Measurements from ENCODE around the gene ATPAF1. TPM values are rescaled to one million over a fixed set of nuclear protein-coding genes. Genes with fewer than 3 reads are reported as not detected.
A peak's percentile ranks its signal among the peaks of the same experiment; 100 is the strongest.

Gene ATPAF1
- total RNA-seq, 4 donors from 2014 or later = 20.6 to 91.5 (median 71.4) TPM

GRCh38 chr1:46690931-46691421 lies 22.8 kb upstream of the ATPAF1 start:
- no peak for DNase-seq
- peaks cover 0 to 25% (median 11%) of the 10 kb centered on the region in 4 donors for H3K36me3 ChIP-seq
- intact Hi-C loops (cut with DNase I; ENCODE audit: low total_unique reads) = no loop called here

GRCh38 chr1:46689897-46690296 lies 21.7 kb upstream of the ATPAF1 start:
- Histone ChIP-seq H3K36me3 (peaks cover 0 to 25% (median 5%) of the 10 kb centered on the region in 4 donors), H3K4me1 (peaks cover 15 to 71% (median 32%) of the 10 kb centered on the region in 4 donors)
- no peak for DNase-seq

More at GRCh38 chr1:46690931-46691421, 22.8 kb upstream of the ATPAF1 start:
- Histone ChIP-seq H3K4me3 (no peak overlapping the region), H3K4me1 (peaks cover 15 to 66% (median 31%) of the 10 kb centered on the region in 4 donors), H3K27me3 (no peaks in the 10 kb centered on the region), H3K27ac (no peak overlapping the region), H3K9me3 (no peaks in the 10 kb centered on the region)
- in situ Hi-C loops (cut with MboI; ENCODE audit: low pct_ligation_motif_present in 1 of 4, low pct_unique_long_range_greater_than_20kb in 1 of 4, low sequenced_read_pairs in 3 of 4) = no loop called here
- no peak for TF ChIP-seq POLR2AphosphoS5 (IDR thresholded peaks at IDR 0.05)
- no peak for TF ChIP-seq EP300 (IDR thresholded peaks at IDR 0.05; ENCODE audit: low read depth)
- TF ChIP-seq CTCF (IDR thresholded peaks at IDR 0.05) = no peak
- TF ChIP-seq POLR2A (IDR thresholded peaks at IDR 0.05) = no peak
- 71 to 90% methylated on average over 1 to 2 of the region's 2 CpGs for WGBS, 2 donors (ENCODE audit: low coverage in 1 of 2)

GRCh38 chr1:46689356-46689755 lies 21.2 kb upstream of the ATPAF1 start:
- Histone ChIP-seq H3K9me3 (no peaks in the 10 kb centered on the region), H3K27me3 (no peaks in the 10 kb centered on the region), H3K27ac (no peak overlapping the region), H3K4me3 (no peak overlapping the region), H3K36me3 (peaks cover 0 to 29% (median 7%) of the 10 kb centered on the region in 4 donors), H3K4me1 (peaks cover 15 to 71% (median 32%) of the 10 kb centered on the region in 4 donors)
- in situ Hi-C loops (cut with MboI; ENCODE audit: low pct_ligation_motif_present in 1 of 4, low pct_unique_long_range_greater_than_20kb in 1 of 4, low sequenced_read_pairs in 3 of 4) (no loop called here), intact Hi-C loops (cut with DNase I; ENCODE audit: low total_unique reads) (no loop called here)
- 40 to 67% methylated on average over 1 to 2 of the region's 2 CpGs for WGBS, 2 donors (ENCODE audit: low coverage in 1 of 2)
- TF ChIP-seq POLR2AphosphoS5 (IDR thresholded peaks at IDR 0.05) (no peak), CTCF (IDR thresholded peaks at IDR 0.05) (no peak)
- DNase-seq = no peak

More at GRCh38 chr1:46689897-46690296, 21.7 kb upstream of the ATPAF1 start:
- Histone ChIP-seq H3K4me3 (no peak overlapping the region), H3K9me3 (no peaks in the 10 kb centered on the region), H3K27me3 (no peaks in the 10 kb centered on the region), H3K27ac (no peak overlapping the region)
- intact Hi-C loops (cut with DNase I; ENCODE audit: low total_unique reads) (no loop called here), in situ Hi-C loops (cut with MboI; ENCODE audit: low pct_ligation_motif_present in 1 of 4, low pct_unique_long_range_greater_than_20kb in 1 of 4, low sequenced_read_pairs in 3 of 4) (no loop called here)
- no peak for TF ChIP-seq CTCF (IDR thresholded peaks at IDR 0.05)
- TF ChIP-seq POLR2A (IDR thresholded peaks at IDR 0.05) = no peak
- no peak for TF ChIP-seq POLR2AphosphoS5 (IDR thresholded peaks at IDR 0.05)
- WGBS, 2 donors (ENCODE audit: low coverage in 1 of 2) = 63 to 92% methylated on average over 1 of the region's 1 CpG

- no peaks in the 10 kb centered on the region for H3K9me3 ChIP-seq
- DNase-seq = no peak
- in situ Hi-C loops (cut with MboI; ENCODE audit: low pct_ligation_motif_present in 1 of 4, low pct_unique_long_range_greater_than_20kb in 1 of 4, low sequenced_read_pairs in 3 of 4) = no loop called here
- TF ChIP-seq POLR2AphosphoS5 (IDR thresholded peaks at IDR 0.05) (no peak), EP300 (IDR thresholded peaks at IDR 0.05; ENCODE audit: low read depth) (no peak), POLR2A (IDR thresholded peaks at IDR 0.05) (no peak), CTCF (IDR thresholded peaks at IDR 0.05) (no peak)
- H3K36me3 ChIP-seq = peaks cover 0 to 37% (median 10%) of the 10 kb centered on the region in 4 donors
- H3K4me1 ChIP-seq = peaks cover 15 to 64% (median 30%) of the 10 kb centered on the region in 4 donors
- peak overlapping the region; percentile 69 to 80 (median 72) for H3K27ac ChIP-seq
- no peaks in the 10 kb centered on the region for H3K27me3 ChIP-seq
- no peak overlapping the region for H3K4me3 ChIP-seq
- 55 to 70% methylated on average over 6 to 9 of the region's 9 CpGs for WGBS, 2 donors (ENCODE audit: low coverage in 1 of 2)
- intact Hi-C loops (cut with DNase I; ENCODE audit: low total_unique reads) = no loop called here
Observed at GRCh38 chr1:46687921-46688509, 19.9 kb upstream of the ATPAF1 start.

All from transverse colon (tissue), 4 donors.